ENCODE results near the gene MTTP.
"Not testable (repeated sequence)": the region's sequence is repeated elsewhere in the genome, so short reads cannot be mapped to it uniquely, and the experiment has no call there.

MTTP gene

DNA sequence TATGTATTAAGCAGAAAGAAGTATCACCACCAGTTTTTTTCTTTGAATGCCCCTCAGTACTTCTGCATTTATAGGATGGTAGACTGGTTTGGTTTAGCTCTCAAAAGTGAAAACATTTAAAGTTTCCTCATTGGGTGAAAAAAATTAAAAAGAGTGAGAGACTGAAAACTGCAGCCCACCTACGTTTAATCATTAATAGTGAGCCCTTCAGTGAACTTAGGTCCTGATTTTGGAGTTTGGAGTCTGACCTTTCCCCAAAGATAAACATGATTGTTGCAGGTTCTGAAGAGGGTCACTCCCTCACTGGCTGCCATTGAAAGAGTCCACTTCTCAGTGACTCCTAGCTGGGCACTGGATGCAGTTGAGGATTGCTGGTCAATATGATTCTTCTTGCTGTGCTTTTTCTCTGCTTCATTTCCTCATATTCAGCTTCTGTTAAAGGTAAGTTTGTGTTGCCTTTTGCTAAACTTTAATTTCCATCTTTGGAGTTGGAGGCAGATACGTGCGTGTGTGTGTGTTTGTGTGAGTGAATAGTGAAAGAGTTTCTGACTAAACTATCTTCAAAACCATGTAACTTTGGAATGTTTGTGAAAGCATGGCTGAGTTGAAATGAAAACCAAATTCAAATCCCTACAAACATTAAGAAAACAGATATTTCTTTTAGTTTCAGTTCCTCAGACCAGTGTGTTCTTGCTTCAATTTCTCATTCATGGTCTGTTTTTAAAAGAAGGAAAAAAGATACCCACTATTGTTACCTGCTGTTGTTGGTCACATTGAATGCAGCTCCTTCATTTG lies at the start of gene MTTP:
MTTP (plus strand) TSS at position 295 of the 795 bp plus-strand sequence; CDS start at position 381, 86 bp downstream.
- peak; percentile 15 for DNase-seq (ENCODE audit: low spot score)

GRCh38 chr4:99529228-99529627 lies 45.4 kb upstream of the MTTP start:
- no peak for DNase-seq (ENCODE audit: low spot score)

- DNase-seq (ENCODE audit: low spot score): no peak
Measured at GRCh38 chr4:99529956-99530355, 44.7 kb upstream of the MTTP start.

DNA sequence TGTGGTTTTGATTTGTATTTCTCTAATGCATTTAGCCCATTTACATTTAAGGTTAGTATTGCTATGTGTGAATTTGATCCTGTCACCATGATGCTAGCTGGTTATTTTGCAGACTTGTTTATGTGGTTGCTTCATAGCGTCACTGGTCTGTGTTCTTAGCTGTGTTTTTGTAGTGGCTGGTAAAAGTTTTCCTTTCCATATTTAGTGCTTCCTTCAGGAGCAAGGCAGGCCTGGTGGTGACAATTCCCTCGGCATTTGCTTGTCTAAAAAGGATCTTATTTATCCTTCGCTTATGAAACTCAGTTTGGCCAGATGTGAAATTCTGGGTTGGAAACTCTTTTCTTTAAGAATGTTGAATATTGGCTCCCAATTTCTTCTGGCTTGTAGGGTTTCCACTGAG lies 39.9 kb upstream of the MTTP start:
- DNase-seq (ENCODE audit: low spot score): not testable (repeated sequence)

- no peak for DNase-seq (ENCODE audit: low spot score)
Measured at GRCh38 chr4:99536271-99536670, 38.4 kb upstream of the MTTP start.

GRCh38 chr4:99536848-99537247 lies 37.8 kb upstream of the MTTP start:
- no peak for DNase-seq (ENCODE audit: low spot score)

- DNase-seq (ENCODE audit: low spot score): no peak
Measured at GRCh38 chr4:99537674-99538073, 37.0 kb upstream of the MTTP start.

DNA sequence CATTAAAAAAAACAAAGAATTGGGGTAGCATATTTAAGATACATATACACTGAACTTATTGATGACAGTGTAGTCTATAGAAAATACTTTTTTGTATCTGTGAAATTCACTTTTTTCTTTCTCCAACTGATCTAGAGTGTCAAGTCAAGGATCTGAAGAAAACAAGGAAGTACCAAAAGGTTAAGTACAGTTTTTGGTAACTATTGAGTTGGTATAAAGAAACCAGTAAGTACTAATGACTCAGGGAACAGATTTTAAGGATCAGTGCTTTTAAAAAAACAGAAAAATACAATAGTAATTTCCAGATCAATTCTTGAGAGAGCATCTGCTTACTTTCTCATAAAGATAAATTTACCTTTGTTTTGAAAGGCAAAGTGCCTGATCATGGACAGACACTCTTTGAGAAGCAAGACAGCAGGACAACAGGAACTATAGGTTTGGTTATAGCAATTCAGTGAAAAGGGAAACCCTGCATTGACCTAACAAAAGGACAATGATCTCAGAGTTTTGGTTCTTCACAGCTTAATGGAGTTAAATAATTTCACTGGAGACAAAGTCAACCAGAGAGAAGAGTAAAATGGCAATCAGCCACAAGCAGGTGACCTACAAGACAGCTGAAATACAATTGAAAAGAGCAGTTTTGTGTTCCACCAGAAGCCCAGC lies 34.2 kb upstream of the MTTP start:
- no peak for DNase-seq (ENCODE audit: low spot score)

GRCh38 chr4:99552872-99553271 lies 21.8 kb upstream of the MTTP start:
- DNase-seq (ENCODE audit: low spot score): no peak

DNA sequence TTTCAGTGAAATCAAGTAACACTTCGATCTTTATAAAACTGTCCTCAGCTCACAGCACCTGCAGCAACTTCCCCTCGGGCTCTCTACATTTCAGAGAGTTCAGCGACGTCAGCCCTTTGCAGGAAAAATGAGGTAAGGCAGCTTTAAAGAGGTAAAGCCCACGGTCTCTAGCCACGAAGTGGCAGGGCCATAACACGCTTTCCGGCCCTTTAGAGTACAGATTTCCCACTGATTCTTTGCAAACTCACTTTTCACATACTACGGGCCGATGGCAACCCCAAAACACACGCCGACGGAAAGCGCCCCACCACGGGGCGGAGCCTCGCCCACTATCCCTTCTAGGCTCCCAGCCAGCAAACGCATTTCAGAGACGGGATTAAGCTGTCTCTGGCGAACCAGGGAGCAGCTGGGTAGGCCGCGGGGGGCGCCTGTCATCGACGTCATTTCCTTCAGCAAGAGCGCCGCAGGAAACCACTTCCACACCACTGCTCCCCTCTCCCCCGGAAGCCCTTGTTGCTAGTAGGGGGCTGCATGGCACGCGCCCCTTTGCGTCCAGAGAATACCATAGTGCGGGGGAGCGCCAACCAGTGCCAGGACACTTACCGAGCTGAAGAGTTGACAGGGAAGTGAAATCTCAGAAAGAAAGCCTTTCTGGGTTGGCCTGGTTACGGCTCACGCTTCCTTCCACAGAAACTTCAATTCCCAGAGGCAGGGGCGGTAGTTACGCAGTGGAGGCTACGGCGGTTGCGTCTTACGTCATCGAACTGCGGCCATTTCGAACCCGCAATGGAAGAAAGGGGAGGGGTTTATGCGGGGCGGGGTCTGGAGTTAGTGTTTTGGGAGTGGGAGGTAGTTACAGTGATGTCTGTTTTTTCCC lies 11.1 kb upstream of the MTTP start, which contains the start of gene TRMT10A:
TRMT10A (minus strand) TSS at position 730 of the 877 bp plus-strand sequence. CDS start 4,701 bp downstream, outside the sequence.
- DNase-seq (ENCODE audit: low spot score): peak; percentile 90

GRCh38 chr4:99564921-99565320 lies 9.7 kb upstream of the MTTP start:
- no peak for DNase-seq (ENCODE audit: low spot score)

- DNase-seq (ENCODE audit: low spot score): no peak
Measured at GRCh38 chr4:99571883-99572282, 2.7 kb upstream of the MTTP start.

DNA sequence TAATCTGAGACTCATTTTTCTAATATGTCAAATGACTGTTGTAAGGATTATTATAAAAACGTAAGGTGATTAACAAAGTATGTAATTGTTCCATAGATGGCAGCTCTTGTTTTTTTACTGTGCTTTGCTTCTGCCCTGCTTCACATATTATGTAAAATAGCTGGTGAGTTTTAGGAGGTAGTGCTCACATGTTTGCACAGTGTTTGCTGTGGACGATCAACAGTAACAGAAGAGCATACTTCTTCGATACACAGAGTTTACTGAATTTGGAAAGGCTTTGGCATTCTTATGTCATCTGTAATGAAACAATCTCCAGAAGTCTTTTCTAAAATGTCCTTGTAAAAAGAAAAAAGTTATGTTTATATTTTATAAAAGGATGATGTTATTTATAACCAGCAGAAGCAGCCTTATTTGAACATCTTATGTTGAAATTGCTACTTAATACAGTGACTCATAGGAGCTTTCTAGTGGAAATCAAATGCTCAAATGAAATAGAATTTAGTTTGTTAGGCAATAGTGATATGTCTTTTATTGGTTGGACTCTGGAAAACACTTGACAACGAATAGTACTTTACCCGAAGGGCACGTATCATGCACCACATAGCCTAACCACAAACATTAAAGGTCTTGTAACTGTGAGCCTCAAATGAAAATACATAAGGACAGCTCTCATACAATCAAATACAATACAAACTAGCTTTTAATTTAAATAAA lies 1.9 kb upstream of the MTTP start:
- no peak for DNase-seq (ENCODE audit: low spot score)

DNA sequence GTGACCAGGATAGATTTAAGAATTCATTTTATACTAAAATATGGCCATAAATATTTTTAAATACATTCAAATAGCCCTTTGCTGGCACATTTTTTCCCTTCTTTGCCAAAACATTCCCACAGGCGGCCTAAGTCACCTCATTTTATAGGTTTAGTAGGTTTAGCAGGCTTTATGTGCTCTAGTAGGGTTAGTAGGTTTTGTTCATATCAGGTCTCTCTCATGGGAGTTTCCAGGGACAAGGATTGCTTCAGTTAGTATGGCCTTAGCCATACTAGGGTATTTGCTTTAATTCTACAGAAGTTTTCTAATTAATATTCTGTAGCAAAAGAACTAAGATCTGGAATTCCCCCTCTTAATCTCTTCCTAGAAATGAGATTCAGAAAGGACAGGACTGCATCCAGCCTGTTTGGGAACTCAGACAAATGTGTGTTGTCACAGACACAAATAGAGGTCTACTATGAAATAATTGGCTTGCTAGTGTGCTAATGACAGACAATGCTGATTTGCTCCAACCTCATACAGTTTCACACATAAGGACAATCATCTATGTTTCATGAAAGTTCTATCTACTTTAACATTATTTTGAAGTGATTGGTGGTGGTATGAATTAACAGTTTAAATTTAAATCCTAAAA lies 772 bp upstream of the MTTP start:
- no peak for DNase-seq (ENCODE audit: low spot score)

GRCh38 chr4:99578714-99579113 lies 4.1 kb downstream of the MTTP start:
- no peak for DNase-seq (ENCODE audit: low spot score)

- no peak for DNase-seq (ENCODE audit: low spot score)
Measured at GRCh38 chr4:99585516-99585915, 10.9 kb downstream of the MTTP start.

DNA sequence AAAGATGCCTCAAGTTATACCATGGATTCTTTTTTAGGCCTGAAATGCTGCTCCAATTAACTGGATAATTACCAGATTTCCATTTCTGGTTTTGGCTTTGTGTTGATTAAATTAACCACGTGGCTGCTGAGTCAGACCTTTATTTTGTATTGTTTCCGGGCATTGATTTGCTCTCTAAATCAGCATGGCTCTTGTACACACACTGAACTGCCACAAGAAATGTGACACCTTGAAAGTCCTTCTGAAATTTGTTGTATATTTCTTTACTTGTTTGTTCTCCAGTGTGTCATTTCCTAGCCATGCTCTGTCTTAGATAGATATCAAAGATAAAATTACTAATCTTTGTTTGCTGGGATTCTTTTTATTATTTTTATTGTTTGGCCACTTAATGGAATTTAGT lies 11.7 kb downstream of the MTTP start:
- DNase-seq (ENCODE audit: low spot score): no peak

DNA sequence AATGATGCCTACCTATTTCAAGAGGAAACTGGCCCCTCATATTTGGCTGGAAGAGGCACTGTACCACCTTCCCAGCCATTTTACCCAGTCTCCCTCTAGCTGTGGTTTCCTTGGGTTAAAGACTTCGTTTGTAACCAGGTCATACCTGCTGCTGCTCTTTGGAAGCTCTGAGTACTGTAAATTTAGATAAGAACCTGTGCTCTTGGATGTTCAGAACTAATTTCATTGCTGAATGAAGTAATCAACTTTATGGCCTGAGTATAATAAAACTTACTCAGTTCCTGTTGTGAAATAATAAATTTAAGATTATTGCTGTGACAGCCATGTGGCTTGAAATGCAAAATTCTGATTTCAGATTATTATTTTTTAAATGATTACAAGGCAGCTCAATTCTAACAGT lies 12.2 kb downstream of the MTTP start:
- DNase-seq (ENCODE audit: low spot score): no peak

DNA sequence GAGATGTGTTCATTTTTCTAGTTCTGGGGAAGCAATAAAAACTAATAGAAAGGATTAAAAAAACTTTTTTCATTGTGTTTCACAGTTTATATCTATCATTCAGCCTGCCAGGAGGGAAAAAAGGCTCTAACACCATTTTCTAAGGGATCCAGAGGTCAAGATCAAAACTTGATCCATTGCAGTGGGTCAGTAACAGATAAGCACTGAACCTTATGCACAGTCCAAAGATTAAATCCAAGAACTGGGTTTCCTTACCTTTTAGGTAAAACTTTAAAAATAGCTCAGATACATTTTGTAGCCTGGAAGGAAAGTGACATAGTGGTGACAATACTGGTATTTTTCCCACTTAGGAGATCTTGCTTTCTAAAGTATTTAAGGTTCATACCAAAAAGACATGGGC lies 12.7 kb downstream of the MTTP start:
- DNase-seq (ENCODE audit: low spot score): no peak

DNA sequence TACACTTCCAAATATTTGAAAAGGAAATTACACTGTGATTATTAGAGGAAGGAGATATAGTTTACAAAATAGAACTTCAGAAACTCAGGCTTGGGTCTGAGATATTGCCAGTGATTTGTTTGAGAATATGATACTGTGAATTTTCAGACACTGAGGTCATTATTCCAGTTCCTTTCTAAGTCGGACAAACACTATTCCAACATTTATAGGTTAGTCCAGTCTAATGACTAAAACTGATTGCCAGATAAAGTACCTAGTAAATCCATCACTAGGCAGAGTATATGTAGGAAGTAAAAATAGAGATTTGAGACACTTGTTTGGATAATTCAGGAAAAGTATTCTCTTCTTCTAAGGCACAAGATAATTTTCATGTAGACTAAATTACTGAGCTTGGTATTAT lies 13.2 kb downstream of the MTTP start:
- DNase-seq (ENCODE audit: low spot score): no peak

- DNase-seq (ENCODE audit: low spot score): no peak
Measured at GRCh38 chr4:99591757-99592156, 17.1 kb downstream of the MTTP start.
